Left renal pelvis (tissue), 4 donors: ENCODE data around the gene TUBB6. TPM values are rescaled to one million over a fixed set of nuclear protein-coding genes. Genes with fewer than 3 reads are reported as not detected.
A peak's percentile ranks its signal among the peaks of the same experiment; 100 is the strongest.

Source experiments
- DNase-seq, 4 donors: peaks; one replicate each; pipeline ENCODE4 v3.0.0-alpha.2; 2013; ENCODE audit warnings: low read depth in 4 of 4, low spot score in 3 of 4
- polyA plus RNA-seq, 4 donors: library from polyadenylated mRNA; unstranded; fragments of 120-200 nt; gene quantifications; one replicate each; pipeline ENCODE4 v1.2.1, GENCODE V29; 2013; ENCODE audit not compliant: insufficient read length in 4 of 4

TUBB6 gene
- polyA plus RNA-seq: 100 to 1,000 TPM in 1 of 4 donors, 10 to 100 TPM in 3; 56.3 to 121 (median 62.2) TPM

DNA sequence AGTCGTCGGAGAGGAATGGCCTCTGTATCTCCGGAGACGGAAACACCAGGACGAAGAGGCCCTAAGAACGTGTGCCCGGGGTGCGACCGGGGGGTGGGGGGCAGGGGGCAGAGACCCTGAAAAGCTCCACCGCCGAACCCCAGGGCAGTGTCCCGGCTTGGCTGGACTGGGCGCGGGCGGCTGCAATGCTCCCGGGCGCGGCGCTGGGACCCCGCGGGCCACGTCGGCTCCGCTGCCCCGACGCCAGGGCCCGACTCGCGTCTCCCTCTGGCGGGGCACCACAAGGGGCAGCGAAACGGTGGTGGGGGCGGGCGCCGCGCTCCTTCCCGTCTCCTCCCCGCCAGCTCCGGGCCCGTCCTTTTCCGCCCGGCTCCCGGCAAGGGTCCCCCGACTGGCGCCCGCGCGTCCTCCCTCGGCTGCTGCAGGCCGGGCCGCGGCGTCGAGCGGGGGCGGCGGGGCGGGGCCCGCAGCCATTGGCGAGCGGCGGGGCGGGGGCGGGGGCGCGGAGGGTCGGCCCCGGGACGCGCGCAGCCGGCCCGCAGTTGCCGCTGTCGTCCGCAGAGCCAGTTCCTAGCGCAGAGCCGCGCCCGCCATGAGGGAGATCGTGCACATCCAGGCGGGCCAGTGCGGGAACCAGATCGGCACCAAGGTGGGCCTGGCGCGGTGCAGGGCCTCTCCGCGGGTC is at the start of gene TUBB6:
Gene TUBB6, plus strand, starts transcription at position 541 of the 685 bp plus-strand sequence. Its CDS starts 52 bp downstream, at position 593.
- DNase-seq: no peak

DNA sequence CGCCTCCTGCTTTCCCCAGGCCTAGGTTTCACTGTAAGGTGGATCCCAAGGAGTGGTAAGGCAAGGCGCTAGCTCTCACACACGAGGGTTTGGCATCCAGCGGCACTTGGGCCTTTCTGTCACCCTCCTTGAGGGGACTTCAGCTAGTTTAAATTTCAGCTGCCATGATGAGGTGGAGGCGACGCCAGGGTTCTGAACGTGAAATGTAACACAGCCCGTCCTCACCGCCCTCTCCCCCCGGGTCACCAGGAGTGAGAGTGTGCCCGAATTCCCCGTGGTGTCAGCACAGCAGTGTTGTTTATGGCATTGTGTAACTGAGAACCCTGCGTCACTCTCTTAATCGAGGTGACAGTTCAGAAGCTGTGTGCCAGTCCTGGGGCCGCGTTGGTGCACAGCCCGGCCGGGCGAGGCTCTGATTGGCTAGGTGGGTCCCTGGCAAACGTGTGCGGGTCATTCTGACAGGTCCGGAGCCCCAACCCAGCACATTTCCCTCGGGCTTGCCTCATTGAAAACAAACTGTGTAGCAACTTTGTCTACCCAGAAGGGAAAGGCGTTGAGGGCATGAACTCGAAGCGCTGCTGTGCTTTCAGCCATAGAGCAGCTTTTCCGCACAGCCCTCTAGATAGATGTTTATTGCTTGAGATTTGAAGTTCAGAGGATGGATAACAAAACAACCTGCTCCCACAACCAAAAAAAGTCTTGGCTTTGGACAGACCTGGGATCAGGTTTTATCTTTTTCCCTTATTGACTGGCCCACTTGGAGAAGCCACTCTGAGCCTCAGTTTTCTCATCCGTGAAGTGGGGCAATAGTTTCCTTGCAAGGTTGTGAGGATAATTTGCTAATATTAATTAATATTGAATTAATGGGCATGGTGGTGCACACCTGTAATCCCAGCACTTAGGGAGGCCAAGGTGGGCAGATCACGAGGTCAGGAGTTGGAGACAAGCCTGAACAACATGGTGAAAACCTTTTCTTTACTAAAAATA is 49.0 kb upstream of the TUBB6 start:
- DNase-seq: no peak

- no peak for DNase-seq
Observed at GRCh38 chr18:12262748-12263147, 45.3 kb upstream of the TUBB6 start.

- DNase-seq: no peak
Observed at GRCh38 chr18:12264864-12265263, 43.2 kb upstream of the TUBB6 start.

GRCh38 chr18:12271376-12272235 is 36.4 kb upstream of the TUBB6 start:
- peak; percentile 64 to 75 (median 71) for DNase-seq

GRCh38 chr18:12274793-12275192 is 33.2 kb upstream of the TUBB6 start:
- no peak for DNase-seq

DNA sequence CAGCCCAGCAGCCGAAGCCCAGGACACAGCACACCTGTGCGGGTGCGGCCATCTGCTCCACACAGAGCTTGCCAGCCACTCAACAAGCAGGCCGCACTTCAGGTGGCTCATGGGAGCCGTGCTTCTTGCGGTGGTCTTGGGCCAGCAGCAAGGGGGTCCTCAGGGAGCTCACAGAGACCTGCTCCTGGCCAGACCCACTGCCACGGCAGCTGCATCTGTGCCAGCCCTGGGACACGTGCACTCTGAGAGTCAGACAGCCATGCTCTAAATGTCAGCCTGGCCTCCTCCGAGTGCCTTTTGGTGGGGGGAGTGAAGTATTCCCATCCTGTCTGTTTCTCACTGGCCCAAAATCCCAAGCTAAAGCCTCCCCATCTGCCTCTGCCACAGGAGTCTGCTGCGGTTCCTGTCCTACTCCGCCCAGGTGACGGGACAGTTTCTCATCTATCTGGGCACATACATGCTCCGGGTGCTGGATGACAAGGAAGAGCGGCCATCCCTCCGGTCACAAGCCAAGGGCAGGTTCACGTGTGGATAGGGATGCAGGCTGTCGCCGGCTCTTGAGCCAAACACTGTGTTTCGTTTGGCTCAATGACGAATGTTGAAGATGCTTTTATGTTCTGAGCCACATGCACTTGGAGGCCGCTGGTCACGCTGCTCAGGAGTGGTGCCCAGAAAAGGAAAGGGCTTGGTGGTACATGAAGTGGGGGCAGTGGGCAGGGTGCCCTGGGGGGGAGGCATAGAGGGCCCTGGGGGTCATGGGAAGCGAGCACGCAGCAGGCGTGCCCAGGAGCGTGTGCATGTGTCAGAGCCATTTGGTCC is 31.1 kb upstream of the TUBB6 start:
- no peak for DNase-seq

DNA sequence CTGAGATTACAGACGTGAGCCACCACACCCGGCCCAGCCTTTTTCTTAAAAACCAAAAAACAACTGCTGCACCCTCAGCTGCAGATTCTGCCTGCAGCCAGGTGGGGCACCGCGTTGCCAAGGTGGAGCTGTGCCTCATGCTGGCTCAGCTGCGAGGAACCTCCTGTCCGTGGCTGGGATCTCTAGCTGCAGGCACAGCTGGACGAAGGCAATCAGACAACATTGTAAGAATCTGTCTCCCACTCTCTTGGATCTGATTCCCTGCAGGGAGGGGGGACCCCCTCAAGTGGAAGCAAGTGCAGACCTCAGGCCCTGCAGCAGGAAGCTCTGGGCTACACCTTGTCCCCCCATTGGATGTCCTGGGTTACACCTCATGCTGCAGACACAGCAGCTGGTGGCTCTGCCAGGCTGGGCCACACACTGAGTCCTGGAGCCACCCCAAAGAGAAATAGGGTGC is 29.8 kb upstream of the TUBB6 start:
- DNase-seq: no peak

DNA sequence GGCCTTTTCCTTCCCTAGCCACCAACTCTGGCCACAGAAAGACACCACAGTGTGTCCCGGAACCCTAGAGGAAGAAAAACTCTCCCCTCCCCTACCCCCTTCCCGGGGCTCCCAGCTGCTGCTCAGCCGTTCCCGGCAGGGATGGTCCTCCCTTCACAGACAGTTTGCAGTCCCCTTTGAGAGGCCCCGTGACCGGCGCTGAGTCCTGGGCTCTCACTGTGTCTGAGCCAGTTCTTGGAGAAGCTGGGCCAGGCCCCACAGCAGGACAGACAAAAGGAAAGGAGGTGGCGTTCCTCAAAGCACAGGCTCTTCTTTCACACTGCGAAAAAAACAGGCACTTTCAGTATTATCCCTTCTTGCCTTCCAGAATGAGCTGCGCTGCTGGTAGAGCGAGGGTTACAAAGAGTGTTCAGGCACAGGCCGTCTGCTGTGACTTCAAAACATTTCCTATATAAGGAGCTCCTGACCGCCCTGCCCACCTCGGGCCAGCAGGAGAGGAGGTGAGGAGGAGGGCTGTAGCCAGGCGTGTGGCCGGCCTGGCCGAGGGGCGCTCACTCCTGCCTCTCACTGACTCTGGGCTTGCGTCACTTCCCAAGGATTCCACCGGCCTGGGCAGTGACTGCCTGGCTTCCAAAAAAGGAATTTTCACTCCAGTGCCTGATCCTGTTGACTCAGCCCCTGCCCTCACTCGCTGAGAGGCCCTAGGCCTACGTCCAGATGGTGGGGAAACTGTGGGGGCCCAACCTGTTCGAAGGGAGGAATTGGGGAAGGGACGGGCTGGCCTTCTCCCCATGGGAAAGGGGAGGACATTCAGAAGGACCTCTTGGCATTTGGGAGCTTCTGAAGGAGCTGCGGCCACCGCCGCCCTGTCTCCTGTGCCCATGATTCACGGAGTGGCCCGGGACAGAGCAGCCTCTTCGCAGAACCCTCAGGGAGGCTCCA is 29.0 kb upstream of the TUBB6 start:
- peak in 2 of 4 donors; percentile 46 to 59 for DNase-seq

DNA sequence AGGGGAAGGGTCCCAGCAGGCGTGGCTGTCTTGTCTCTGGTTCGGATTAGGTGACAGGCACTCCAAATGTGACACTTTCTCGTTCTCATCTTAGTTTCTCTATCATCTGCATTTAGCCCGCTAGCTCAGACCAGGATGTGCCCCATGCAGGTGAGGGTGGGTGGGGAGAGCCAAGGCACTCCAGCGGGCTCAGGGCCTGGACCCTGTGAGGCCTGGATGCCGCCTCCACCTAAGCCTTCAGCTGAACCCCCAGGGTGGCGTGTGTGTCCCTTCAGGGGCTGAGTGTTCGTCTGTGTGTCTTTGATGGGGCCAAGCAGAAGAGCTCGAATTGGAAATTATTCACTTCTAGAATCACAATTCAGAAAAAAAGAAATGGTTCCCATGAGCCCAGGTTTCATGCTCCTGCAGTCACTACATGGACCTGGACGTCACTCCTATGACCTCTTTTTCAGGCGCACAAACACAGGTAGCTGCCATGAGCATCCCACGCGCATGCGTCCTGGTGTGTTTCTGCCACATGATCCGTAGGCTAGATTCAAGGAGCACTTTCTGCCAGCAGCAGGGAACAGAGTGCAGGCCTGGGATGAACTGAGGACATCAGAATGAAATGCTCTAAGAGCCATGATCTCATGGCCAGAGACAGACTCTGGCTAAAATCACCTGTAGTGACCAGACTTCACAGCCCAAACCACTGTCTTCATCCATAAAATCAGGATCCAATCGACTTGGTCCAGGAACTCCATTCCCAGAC is 28.1 kb upstream of the TUBB6 start:
- no peak for DNase-seq

- no peak for DNase-seq
Observed at GRCh38 chr18:12281861-12282260, 26.2 kb upstream of the TUBB6 start.

DNA sequence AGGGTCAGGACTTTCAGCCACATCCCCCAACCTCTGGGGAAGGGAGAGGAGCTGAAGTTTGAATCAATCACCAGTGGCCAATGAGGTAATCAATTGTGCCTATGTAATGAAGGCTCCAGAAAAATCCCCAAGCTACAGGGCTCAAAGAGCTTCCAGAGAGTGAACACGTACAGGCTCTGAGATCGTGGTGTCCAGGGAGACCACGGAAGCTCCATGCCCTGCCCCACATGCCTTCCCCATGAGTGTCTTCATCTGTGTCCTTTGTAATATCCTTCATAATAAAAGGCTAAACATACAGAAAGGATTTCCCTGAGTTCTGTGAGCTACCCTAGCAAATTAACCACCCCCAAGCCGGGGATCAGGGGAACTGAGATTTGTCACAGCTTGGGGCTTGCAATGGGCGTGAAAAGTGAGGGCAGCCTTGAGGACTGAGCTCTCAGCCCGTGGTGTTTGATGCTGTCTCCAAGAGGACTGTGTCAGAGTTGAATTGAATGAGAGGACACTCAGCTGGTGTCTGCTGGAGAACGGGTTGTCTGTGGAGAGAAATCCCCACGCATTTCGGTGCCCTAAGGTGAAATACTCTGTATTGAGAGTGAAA is 25.5 kb upstream of the TUBB6 start:
- no peak for DNase-seq

- DNase-seq: no peak
Observed at GRCh38 chr18:12283256-12283655, 24.8 kb upstream of the TUBB6 start.

- no peak for DNase-seq
Observed at GRCh38 chr18:12283666-12284065, 24.4 kb upstream of the TUBB6 start.

DNA sequence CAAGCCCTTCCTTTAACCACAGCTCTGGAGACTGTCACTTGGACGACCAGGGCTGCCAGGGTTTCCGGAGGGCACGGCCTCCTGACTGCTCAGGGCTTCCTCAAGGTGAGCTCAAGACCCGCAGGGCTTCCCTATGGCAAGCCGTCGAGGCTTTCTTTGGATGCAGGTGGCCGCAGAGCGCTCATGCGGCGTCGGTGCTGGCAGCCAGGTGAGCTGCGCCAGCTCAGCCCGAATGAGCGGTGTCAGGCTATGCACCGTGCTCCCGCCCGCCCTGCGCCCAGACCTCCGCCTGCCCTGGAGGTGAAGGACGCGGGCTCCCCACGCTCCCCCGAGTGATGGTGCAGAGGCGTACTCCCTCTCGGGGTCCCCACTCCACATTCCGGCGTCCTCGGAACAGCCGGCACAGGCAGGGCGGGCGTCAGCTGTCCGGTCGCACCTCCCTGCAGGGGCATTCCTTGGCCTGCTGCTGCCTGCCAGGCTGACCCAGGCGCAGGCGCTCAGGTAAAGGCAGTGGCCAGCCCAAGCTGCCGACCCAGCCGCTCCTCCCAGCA is 20.8 kb upstream of the TUBB6 start:
- no peak for DNase-seq

GRCh38 chr18:12287684-12288402 is 20.2 kb upstream of the TUBB6 start:
- DNase-seq: peak in 2 of 4 donors; percentile 36 to 37

DNA sequence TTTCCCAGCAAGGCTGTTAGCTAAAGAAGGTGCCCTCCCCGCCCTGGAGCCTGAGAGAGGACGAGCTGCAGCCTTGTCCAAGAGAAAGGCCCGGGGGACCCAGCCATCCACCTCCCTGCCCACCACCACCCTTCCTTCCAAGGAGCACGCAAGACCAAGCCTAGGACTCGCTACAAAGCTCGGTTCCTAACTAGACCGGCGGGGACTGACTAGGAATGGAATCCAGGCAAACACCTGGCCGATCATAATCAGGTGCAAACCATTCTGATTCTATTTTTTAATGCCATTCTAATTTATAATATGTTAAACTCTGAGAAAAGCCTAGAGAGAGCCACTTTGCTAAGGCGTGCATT is 19.7 kb upstream of the TUBB6 start:
- DNase-seq: no peak
